ENCODE results near the gene PXDC1.

GRCh38 chr6:3678946-3679345, 72.6 kb downstream of the PXDC1 start:
- TF ChIP-seq POLR2A (IDR thresholded peaks at IDR 0.05): no peak
- TF ChIP-seq CTCF (IDR thresholded peaks at IDR 0.05): no peak
- TF ChIP-seq POLR2AphosphoS5 (IDR thresholded peaks at IDR 0.05): no peak
